ENCODE results near the gene SLC16A3.

Gene SLC16A3

DNA sequence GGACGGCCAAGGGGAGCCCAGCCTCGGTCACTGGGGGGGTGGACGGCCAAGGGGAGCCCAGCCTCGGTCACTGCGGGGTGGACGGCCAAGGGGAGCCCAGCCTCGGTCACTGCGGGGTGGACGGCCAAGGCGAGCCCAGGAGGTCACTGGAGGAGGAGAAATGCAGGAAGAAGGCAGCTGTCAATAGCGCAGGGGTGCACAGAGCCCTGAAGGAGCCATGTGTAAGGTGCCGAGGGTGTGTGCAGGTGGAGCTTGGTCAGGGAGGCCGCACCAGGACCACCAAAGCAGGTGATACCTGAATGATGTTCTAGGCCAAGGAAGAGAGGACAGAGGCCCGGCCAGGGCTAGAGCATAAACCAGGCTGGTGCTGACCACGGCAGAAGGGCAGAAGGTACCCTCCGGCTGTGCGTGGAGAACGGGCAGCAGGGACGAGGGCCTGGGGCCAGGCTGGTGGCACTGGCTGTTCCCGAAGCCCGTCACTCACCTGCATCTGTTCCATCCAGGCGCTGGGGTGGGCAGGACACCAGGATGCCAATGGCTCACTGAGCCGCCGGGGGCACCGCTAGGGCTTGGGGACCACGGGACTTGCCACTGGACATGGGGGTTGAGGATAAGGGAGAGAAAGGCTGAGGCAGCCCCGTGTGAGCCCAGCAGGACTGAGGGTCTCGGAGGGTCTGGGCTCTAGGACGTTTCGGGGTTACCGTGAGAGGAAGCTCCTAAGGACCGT is 10.3 kb upstream of the SLC16A3 start:
- TF ChIP-seq CTCF (IDR thresholded peaks at IDR 0.05; ENCODE audit: low read depth, low read length) (no peak), EZH2phosphoT487 (IDR thresholded peaks at IDR 0.05; ENCODE audit: low read depth) (no peak)
- H3K9me3 ChIP-seq (ENCODE audit: insufficient read depth, low read length) = no peaks in the 10 kb centered on the region
- H3K27ac ChIP-seq (ENCODE audit: low read length) = no peak overlapping the region
- no peak overlapping the region for H3K4me2 ChIP-seq (ENCODE audit: low read length)
- H2AFZ ChIP-seq (ENCODE audit: low read depth, low read length) = no peak overlapping the region
- peaks cover 31% of the 10 kb centered on the region for H3K4me1 ChIP-seq (ENCODE audit: low read length)
- no peak overlapping the region for H3K9ac ChIP-seq (ENCODE audit: low read length)
- H3K4me3 ChIP-seq (ENCODE audit: low read length) = no peak overlapping the region
- no peaks in the 10 kb centered on the region for H3K79me2 ChIP-seq (ENCODE audit: low read length)
- H3K27me3 ChIP-seq (ENCODE audit: low read depth, low read length) = no peaks in the 10 kb centered on the region
- no peaks in the 10 kb centered on the region for H4K20me1 ChIP-seq (ENCODE audit: insufficient read depth, low read length)
- H3K36me3 ChIP-seq (replicated peaks; ENCODE audit: low read depth, low read length) = no peaks in the 10 kb centered on the region

DNA sequence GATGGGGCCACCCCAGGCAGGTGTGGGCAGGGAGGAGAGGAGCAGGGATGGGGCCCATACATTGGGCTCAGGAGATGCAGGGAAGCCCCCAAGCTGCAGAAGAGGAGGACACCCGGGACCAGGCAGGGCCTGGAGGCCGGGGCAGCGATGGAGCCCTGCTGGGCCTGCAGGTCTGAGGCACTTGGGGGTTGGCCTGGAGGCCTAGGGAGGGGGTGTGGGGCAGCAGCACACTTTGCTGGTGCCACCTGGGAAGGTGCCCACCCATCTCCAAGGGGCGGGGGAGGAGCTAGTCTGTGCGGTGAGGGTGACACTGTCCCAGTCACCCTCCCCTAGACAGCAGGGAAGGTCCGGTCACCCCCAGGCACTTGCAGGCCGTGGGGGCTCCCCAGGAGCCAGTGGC is 9.8 kb upstream of the SLC16A3 start:
- Histone ChIP-seq H3K27ac (ENCODE audit: low read length) (no peak overlapping the region), H3K4me1 (ENCODE audit: low read length) (peaks cover 31% of the 10 kb centered on the region), H2AFZ (ENCODE audit: low read depth, low read length) (no peak overlapping the region)

GRCh38 chr17:82219753-82220709 is 8.8 kb upstream of the SLC16A3 start:
- Histone ChIP-seq H3K79me2 (ENCODE audit: low read length) (no peaks in the 10 kb centered on the region), H4K20me1 (ENCODE audit: insufficient read depth, low read length) (no peaks in the 10 kb centered on the region), H3K4me2 (ENCODE audit: low read length) (no peak overlapping the region), H3K9ac (ENCODE audit: low read length) (no peak overlapping the region), H3K36me3 (replicated peaks; ENCODE audit: low read depth, low read length) (no peaks in the 10 kb centered on the region), H3K4me3 (ENCODE audit: low read length) (no peak overlapping the region), H3K27ac (ENCODE audit: low read length) (no peak overlapping the region), H3K4me1 (ENCODE audit: low read length) (peaks cover 28% of the 10 kb centered on the region), H3K9me3 (ENCODE audit: insufficient read depth, low read length) (no peaks in the 10 kb centered on the region), H3K27me3 (ENCODE audit: low read depth, low read length) (no peaks in the 10 kb centered on the region), H2AFZ (ENCODE audit: low read depth, low read length) (no peak overlapping the region)
- TF ChIP-seq EZH2phosphoT487 (IDR thresholded peaks at IDR 0.05; ENCODE audit: low read depth) (no peak), CTCF (IDR thresholded peaks at IDR 0.05; ENCODE audit: low read depth, low read length) (no peak)

More for the DNA sequence above, 9.8 kb upstream of the SLC16A3 start:
- no peak overlapping the region for H3K9ac ChIP-seq (ENCODE audit: low read length)
- H3K27me3 ChIP-seq (ENCODE audit: low read depth, low read length) = no peaks in the 10 kb centered on the region
- no peak for TF ChIP-seq EZH2phosphoT487 (IDR thresholded peaks at IDR 0.05; ENCODE audit: low read depth)
- no peak for TF ChIP-seq CTCF (IDR thresholded peaks at IDR 0.05; ENCODE audit: low read depth, low read length)
- no peaks in the 10 kb centered on the region for H3K9me3 ChIP-seq (ENCODE audit: insufficient read depth, low read length)
- H3K79me2 ChIP-seq (ENCODE audit: low read length) = no peaks in the 10 kb centered on the region
- no peak overlapping the region for H3K4me2 ChIP-seq (ENCODE audit: low read length)
- H4K20me1 ChIP-seq (ENCODE audit: insufficient read depth, low read length) = no peaks in the 10 kb centered on the region
- no peak overlapping the region for H3K4me3 ChIP-seq (ENCODE audit: low read length)
- no peaks in the 10 kb centered on the region for H3K36me3 ChIP-seq (replicated peaks; ENCODE audit: low read depth, low read length)

- no peaks in the 10 kb centered on the region for H3K9me3 ChIP-seq (ENCODE audit: insufficient read depth, low read length)
- no peaks in the 10 kb centered on the region for H3K27me3 ChIP-seq (ENCODE audit: low read depth, low read length)
- no peaks in the 10 kb centered on the region for H3K36me3 ChIP-seq (replicated peaks; ENCODE audit: low read depth, low read length)
- H4K20me1 ChIP-seq (ENCODE audit: insufficient read depth, low read length) = no peaks in the 10 kb centered on the region
- H2AFZ ChIP-seq (ENCODE audit: low read depth, low read length) = no peak overlapping the region
- no peak overlapping the region for H3K4me2 ChIP-seq (ENCODE audit: low read length)
- H3K27ac ChIP-seq (ENCODE audit: low read length) = no peak overlapping the region
- no peaks in the 10 kb centered on the region for H3K79me2 ChIP-seq (ENCODE audit: low read length)
- no peak overlapping the region for H3K4me3 ChIP-seq (ENCODE audit: low read length)
- no peak for TF ChIP-seq EZH2phosphoT487 (IDR thresholded peaks at IDR 0.05; ENCODE audit: low read depth)
- no peak for TF ChIP-seq CTCF (IDR thresholded peaks at IDR 0.05; ENCODE audit: low read depth, low read length)
- H3K4me1 ChIP-seq (ENCODE audit: low read length) = peaks cover 14% of the 10 kb centered on the region
- no peak overlapping the region for H3K9ac ChIP-seq (ENCODE audit: low read length)
These were observed 7.4 kb upstream of the SLC16A3 start for GRCh38 chr17:82221341-82221902.

Measured in OCI-LY3 (cell line).